ENCODE measurements around the gene CHST7.
A peak's percentile ranks its signal among the peaks of the same experiment; 100 is the strongest.

Gene CHST7

GRCh38 chrX:46587753-46588171 lies 14.2 kb downstream of the CHST7 start:
- no peak for TF ChIP-seq CTCF (IDR thresholded peaks at IDR 0.05; ENCODE audit: low read depth, low read length, poor library complexity, severe bottlenecking)
- no peak for TF ChIP-seq EZH2phosphoT487 (IDR thresholded peaks at IDR 0.05; ENCODE audit: borderline replicate concordance, low read length)
- Histone ChIP-seq H4K20me1 (ENCODE audit: control insufficient read depth, insufficient read depth, low read depth, low read length) (no peaks in the 10 kb centered on the region), H3K4me3 (ENCODE audit: low read length) (peak overlapping the region; percentile 15), H3K27me3 (ENCODE audit: control insufficient read depth, low read length) (no peaks in the 10 kb centered on the region), H3K4me1 (ENCODE audit: control insufficient read depth, low read length) (peaks cover 17% of the 10 kb centered on the region), H3K9me2 (replicated peaks; ENCODE audit: control insufficient read depth, low read length) (no peaks in the 10 kb centered on the region), H3K79me2 (ENCODE audit: control insufficient read depth, low read length) (no peaks in the 10 kb centered on the region), H3F3A (ENCODE audit: control insufficient read depth, insufficient read depth) (no peaks in the 10 kb centered on the region), H3K27ac (ENCODE audit: low read depth, low read length) (no peak overlapping the region), H3K9me3 (ENCODE audit: control insufficient read depth, insufficient read depth, low read length) (no peaks in the 10 kb centered on the region), H3K36me3 (ENCODE audit: control insufficient read depth, low read length) (no peaks in the 10 kb centered on the region), H3K4me2 (ENCODE audit: low read length) (peak overlapping the region; percentile 48)

GRCh38 chrX:46588263-46588662 lies 14.7 kb downstream of the CHST7 start:
- Histone ChIP-seq H3K4me2 (ENCODE audit: low read length) (peak overlapping the region; percentile 48), H3K27ac (ENCODE audit: low read depth, low read length) (no peak overlapping the region), H3K4me1 (ENCODE audit: control insufficient read depth, low read length) (peaks cover 17% of the 10 kb centered on the region)

DNA sequence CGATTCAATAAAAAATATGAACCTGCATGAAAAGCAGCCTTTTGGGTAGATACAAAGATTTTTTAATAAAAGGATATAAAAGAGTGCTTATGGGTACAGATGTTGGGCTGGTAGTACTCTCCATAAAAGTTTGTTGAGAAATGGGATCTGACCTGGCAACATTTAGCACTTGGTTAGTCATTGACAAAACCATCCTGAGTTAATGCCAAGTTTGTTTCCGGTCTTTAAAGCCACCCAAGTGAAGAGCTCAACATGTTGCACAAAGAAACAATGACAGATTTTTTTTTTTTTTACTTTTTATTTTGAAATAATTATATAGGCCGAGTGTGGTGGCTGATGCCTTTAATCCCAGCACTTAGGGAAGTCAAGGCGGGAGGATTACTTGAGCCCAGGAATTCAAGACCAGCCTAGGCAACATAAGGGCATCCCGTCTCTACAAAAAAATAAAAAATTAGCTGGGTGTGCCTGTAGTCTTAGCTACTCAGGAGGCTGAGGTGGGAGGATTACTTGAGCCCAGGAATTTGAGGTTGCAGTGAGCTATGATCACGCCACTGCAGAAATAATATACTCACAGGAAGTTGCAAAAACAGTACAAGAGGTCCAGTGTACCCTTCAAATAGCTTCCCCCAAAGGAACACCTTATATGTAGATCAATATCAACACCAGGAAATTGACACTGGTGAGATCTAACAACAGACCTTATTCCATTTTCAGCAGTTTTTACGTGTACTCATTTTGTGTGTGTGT lies 16.6 kb downstream of the CHST7 start:
- TF ChIP-seq CTCF (IDR thresholded peaks at IDR 0.05; ENCODE audit: low read depth, low read length, poor library complexity, severe bottlenecking) (no peak), EZH2phosphoT487 (IDR thresholded peaks at IDR 0.05; ENCODE audit: borderline replicate concordance, low read length) (no peak)
- Histone ChIP-seq H3K27me3 (ENCODE audit: control insufficient read depth, low read length) (no peaks in the 10 kb centered on the region), H3K4me3 (ENCODE audit: low read length) (no peak overlapping the region), H3K36me3 (ENCODE audit: control insufficient read depth, low read length) (no peaks in the 10 kb centered on the region), H3K9me3 (ENCODE audit: control insufficient read depth, insufficient read depth, low read length) (no peaks in the 10 kb centered on the region), H3K9me2 (replicated peaks; ENCODE audit: control insufficient read depth, low read length) (no peaks in the 10 kb centered on the region), H3K27ac (ENCODE audit: low read depth, low read length) (no peak overlapping the region), H4K20me1 (ENCODE audit: control insufficient read depth, insufficient read depth, low read depth, low read length) (no peaks in the 10 kb centered on the region), H3K79me2 (ENCODE audit: control insufficient read depth, low read length) (no peaks in the 10 kb centered on the region), H3K4me2 (ENCODE audit: low read length) (no peak overlapping the region), H3K4me1 (ENCODE audit: control insufficient read depth, low read length) (peaks cover 17% of the 10 kb centered on the region), H3F3A (ENCODE audit: control insufficient read depth, insufficient read depth) (no peaks in the 10 kb centered on the region)

More at GRCh38 chrX:46588263-46588662, 14.7 kb downstream of the CHST7 start:
- H3F3A ChIP-seq (ENCODE audit: control insufficient read depth, insufficient read depth) = no peaks in the 10 kb centered on the region
- no peaks in the 10 kb centered on the region for H3K9me2 ChIP-seq (replicated peaks; ENCODE audit: control insufficient read depth, low read length)
- TF ChIP-seq EZH2phosphoT487 (IDR thresholded peaks at IDR 0.05; ENCODE audit: borderline replicate concordance, low read length) = no peak
- no peak for TF ChIP-seq CTCF (IDR thresholded peaks at IDR 0.05; ENCODE audit: low read depth, low read length, poor library complexity, severe bottlenecking)
- no peaks in the 10 kb centered on the region for H3K9me3 ChIP-seq (ENCODE audit: control insufficient read depth, insufficient read depth, low read length)
- no peaks in the 10 kb centered on the region for H3K36me3 ChIP-seq (ENCODE audit: control insufficient read depth, low read length)
- no peaks in the 10 kb centered on the region for H4K20me1 ChIP-seq (ENCODE audit: control insufficient read depth, insufficient read depth, low read depth, low read length)
- H3K79me2 ChIP-seq (ENCODE audit: control insufficient read depth, low read length) = no peaks in the 10 kb centered on the region
- no peaks in the 10 kb centered on the region for H3K27me3 ChIP-seq (ENCODE audit: control insufficient read depth, low read length)
- H3K4me3 ChIP-seq (ENCODE audit: low read length) = peak overlapping the region; percentile 15

Measured in DOHH2 (cell line).